HL-60/S4 (cell line): ENCODE measurements around the gene PRDM7.

ENCODE experiments used
- in situ Hi-C: fragments of 300-500 bp; cut with MboI; formaldehyde crosslinking; loops from 2 replicates; pipeline ENCODE4 v1.14.3; 2022; ENCODE audit warnings: low sequenced_read_pairs

PRDM7 gene

GRCh38 chr16:90037276-90037675 is 39.9 kb downstream of the PRDM7 start:
- in situ Hi-C loops = no loop called here

- in situ Hi-C loops = no loop called here
Measured at GRCh38 chr16:90035902-90036301, 41.2 kb downstream of the PRDM7 start.

GRCh38 chr16:90034504-90034903 is 42.6 kb downstream of the PRDM7 start:
- in situ Hi-C loops = no loop called here

GRCh38 chr16:90033387-90033786 is 43.7 kb downstream of the PRDM7 start:
- in situ Hi-C loops = no loop called here

- in situ Hi-C loops = no loop called here
Measured at GRCh38 chr16:90032674-90033331, 44.3 kb downstream of the PRDM7 start.

- in situ Hi-C loops = no loop called here
Measured at GRCh38 chr16:90031931-90032673, 45.0 kb downstream of the PRDM7 start.

- in situ Hi-C loops = no loop called here
Measured at GRCh38 chr16:90031186-90031930, 45.8 kb downstream of the PRDM7 start.

- in situ Hi-C loops = no loop called here
Measured at GRCh38 chr16:90028985-90029384, 48.1 kb downstream of the PRDM7 start.

GRCh38 chr16:90027611-90028010 is 49.5 kb downstream of the PRDM7 start:
- in situ Hi-C loops = no loop called here

- in situ Hi-C loops = no loop called here
Measured at GRCh38 chr16:90026135-90026534, 51.0 kb downstream of the PRDM7 start.

GRCh38 chr16:90023078-90023447 is 54.1 kb downstream of the PRDM7 start:
- in situ Hi-C loops = no loop called here

GRCh38 chr16:90022209-90023077 is 54.7 kb downstream of the PRDM7 start:
- in situ Hi-C loops = no loop called here

GRCh38 chr16:90020838-90021382 is 56.2 kb downstream of the PRDM7 start:
- in situ Hi-C loops = no loop called here

- in situ Hi-C loops = no loop called here
Measured at GRCh38 chr16:90020260-90020837, 56.8 kb downstream of the PRDM7 start.

- in situ Hi-C loops = no loop called here
Measured at GRCh38 chr16:90019543-90020259, 57.4 kb downstream of the PRDM7 start.

GRCh38 chr16:90018652-90019542 is 58.2 kb downstream of the PRDM7 start, which contains the start of gene DBNDD1:
DBNDD1 (minus strand) TSS chr16:90019456; CDS start chr16:90019341, 115 bp downstream.
- in situ Hi-C loops = no loop called here

GRCh38 chr16:90018297-90018651 is 58.9 kb downstream of the PRDM7 start:
- in situ Hi-C loops = no loop called here

- in situ Hi-C loops = no loop called here
Measured at GRCh38 chr16:90016339-90016950, 60.7 kb downstream of the PRDM7 start.
